Gastroesophageal sphincter (tissue), 4 donors: Measurements from ENCODE around the gene MMEL1. TPM values are rescaled to one million over a fixed set of nuclear protein-coding genes. Genes with fewer than 3 reads are reported as not detected.

ENCODE experiments used
- ATAC-seq: fragments of 150-250 bp; one replicate; pipeline ENCODE4 v1.9.1; 2016; ENCODE audit warnings: mild to moderate bottlenecking, moderate library complexity
- H3K27ac ChIP-seq, 4 donors: fragments of 200-600 bp; sonication (generic) in 3 of 4; 1 replicate in 3 of 4; 2 replicates in 1 of 4; pipeline ENCODE4 v1.5.1; 2016 to 2019
- H3K27me3 ChIP-seq: fragments of 200-600 bp; sonication (generic); one replicate; pipeline ENCODE4 v1.5.1; 2019
- H3K36me3 ChIP-seq, 2 donors: fragments of 200-600 bp; sonication (generic); one replicate each; pipeline ENCODE4 v1.5.1; 2019; ENCODE audit warnings: control low read depth in 1 of 2
- H3K4me1 ChIP-seq, 3 donors: fragments of 200-600 bp; sonication (generic); 1 replicate in 2 of 3; 2 replicates in 1 of 3; pipeline ENCODE4 v1.5.1; 2016 to 2019; ENCODE audit warnings: control low read depth in 2 of 3
- H3K4me3 ChIP-seq, 2 donors: fragments of 200-600 bp; sonication (generic); one replicate each; pipeline ENCODE4 v1.5.1; 2019; ENCODE audit warnings: mild to moderate bottlenecking in 1 of 2, moderate library complexity in 1 of 2
- H3K9me3 ChIP-seq, 3 donors: fragments of 200-600 bp; sonication (generic); one replicate each; pipeline ENCODE4 v1.5.1; 2017 to 2019; ENCODE audit warnings: control low read depth in 2 of 3
- CTCF ChIP-seq, 4 experiments: fragments of 200-600 bp in 2 of 4; fragments of 450-650 bp in 2 of 4; sonication (generic) in 1 of 4; IDR thresholded peaks; one replicate each; pipeline ENCODE4 v1.5.1; 2017 to 2019; ENCODE audit warnings: antibody characterized with exemption in 4 of 4, mild to moderate bottlenecking in 2 of 4, moderate library complexity in 2 of 4
- EP300 ChIP-seq: sonication (generic); formaldehyde crosslinking; IDR thresholded peaks from one replicate; pipeline ENCODE4 v1.6.1; 2017; ENCODE audit warnings: antibody characterized with exemption, mild to moderate bottlenecking
- POLR2A ChIP-seq, 2 donors: fragments of 450-650 bp; IDR thresholded peaks; one replicate each; pipeline ENCODE4 v1.6.1; 2017; ENCODE audit warnings: antibody characterized with exemption in 2 of 2, mild to moderate bottlenecking in 2 of 2, moderate library complexity in 1 of 2
- POLR2AphosphoS5 ChIP-seq: sonication (generic); formaldehyde crosslinking; IDR thresholded peaks from one replicate; pipeline ENCODE4 v1.6.1; 2017; ENCODE audit warnings: antibody characterized with exemption
- WGBS, 2 donors: methylation state at CpG; one replicate each; pipeline ENCODE4 v1.1.5; 2018; ENCODE audit warnings: low coverage in 1 of 2; 5-methylcytosine and 5-hydroxymethylcytosine counted together
- total RNA-seq, 4 donors: library from RNA; depleted of rRNA; stranded (reverse); fragments of >200 nt; gene quantifications; one replicate each; pipeline ENCODE4 v1.1.0, GENCODE V29; 2016

Gene MMEL1
- total RNA-seq, 4 donors from 2014 or later = 1.4 to 3.9 (median 2.1) TPM; not detected in 1

DNA sequence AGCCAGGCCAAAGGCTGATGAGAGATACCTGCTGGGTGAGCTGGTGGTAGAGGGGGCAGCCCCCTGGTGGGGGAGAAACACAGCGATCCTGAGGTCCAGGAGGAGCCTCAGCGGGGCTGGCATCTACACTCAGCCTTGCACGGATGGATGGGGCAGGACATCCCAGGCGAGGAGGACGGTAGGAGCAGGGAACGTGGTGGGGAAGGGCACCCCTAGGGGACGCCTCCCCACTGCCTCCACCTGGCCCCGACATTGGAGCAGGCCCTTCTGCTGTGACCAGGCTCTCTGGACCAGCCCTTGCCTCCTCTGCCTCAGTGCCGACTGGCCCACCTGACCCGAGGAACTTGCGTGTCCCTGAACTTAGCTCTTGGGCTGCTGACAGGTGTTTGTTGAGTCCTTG is 6.4 kb upstream of the MMEL1 start:
- Histone ChIP-seq H3K36me3 (no peaks in the 10 kb centered on the region), H3K4me3 (no peak overlapping the region), H3K9me3 (no peaks in the 10 kb centered on the region), H3K27me3 (peaks cover 40% of the 10 kb centered on the region), H3K4me1 (peaks cover 0 to 26% (median 17%) of the 10 kb centered on the region in 3 donors), H3K27ac (no peak overlapping the region)
- TF ChIP-seq CTCF (IDR thresholded peaks at IDR 0.05) (no peak), POLR2A (IDR thresholded peaks at IDR 0.05) (no peak)
- 10 to 54% methylated on average over 5 to 7 of the region's 11 CpGs for WGBS, 2 donors
- no peak for ATAC-seq

DNA sequence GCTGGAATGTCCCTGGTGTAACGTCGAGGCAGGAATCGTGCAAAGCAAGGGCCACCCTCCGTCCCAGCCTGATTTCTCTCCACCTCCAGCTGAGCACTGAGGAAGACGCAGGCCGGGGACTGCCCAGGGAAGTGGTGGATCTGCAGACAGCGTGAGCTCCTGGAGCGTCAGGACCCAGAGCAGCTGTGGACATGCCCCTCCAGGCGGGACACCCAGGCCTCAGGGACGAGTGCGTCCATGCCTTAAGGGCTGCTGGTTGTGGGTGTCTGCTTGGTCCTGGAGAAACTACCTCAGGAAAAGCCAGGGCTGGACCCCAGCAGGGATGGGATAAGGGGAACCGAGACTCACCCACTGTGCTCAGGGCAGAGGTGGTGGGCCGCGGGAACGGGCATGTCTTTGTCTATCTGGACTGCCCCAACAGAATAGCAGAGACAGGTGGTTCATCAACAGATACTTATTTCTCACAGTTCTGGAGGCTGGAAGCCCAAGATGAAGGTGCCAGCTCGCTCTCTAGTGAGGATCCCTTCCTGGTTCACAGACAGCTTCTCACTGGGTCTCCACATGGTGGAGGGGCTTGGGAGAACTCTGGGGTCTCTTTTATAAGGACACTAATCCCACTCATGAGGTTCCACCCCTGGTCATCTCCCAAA is 5.8 kb upstream of the MMEL1 start:
- 60 to 68% methylated on average over 6 to 8 of the region's 16 CpGs for WGBS, 2 donors
- H3K4me1 ChIP-seq = peaks cover 0 to 29% (median 15%) of the 10 kb centered on the region in 3 donors
- H3K27ac ChIP-seq = no peak overlapping the region
- ATAC-seq = no peak
- no peaks in the 10 kb centered on the region for H3K36me3 ChIP-seq
- H3K9me3 ChIP-seq = no peaks in the 10 kb centered on the region
- no peak overlapping the region for H3K4me3 ChIP-seq
- H3K27me3 ChIP-seq = peaks cover 46% of the 10 kb centered on the region
- TF ChIP-seq POLR2A (IDR thresholded peaks at IDR 0.05) = no peak
- no peak for TF ChIP-seq CTCF (IDR thresholded peaks at IDR 0.05)
- TF ChIP-seq EP300 = no peak
- no peak for TF ChIP-seq POLR2AphosphoS5

- no peak for ATAC-seq
- Histone ChIP-seq H3K9me3 (no peaks in the 10 kb centered on the region), H3K4me1 (peaks cover 0 to 29% (median 11%) of the 10 kb centered on the region in 3 donors), H3K4me3 (no peak overlapping the region), H3K36me3 (no peaks in the 10 kb centered on the region), H3K27ac (no peak overlapping the region), H3K27me3 (peaks cover 56% of the 10 kb centered on the region)
- no peak for TF ChIP-seq POLR2A (IDR thresholded peaks at IDR 0.05)
- TF ChIP-seq POLR2AphosphoS5 = no peak
- no peak for TF ChIP-seq EP300
- no peak for TF ChIP-seq CTCF (IDR thresholded peaks at IDR 0.05)
- 83% methylated on average over 1 of the region's 10 CpGs; no CpG with 5 or more reads in 1 of the 2 donors for WGBS, 2 donors
These were observed 4.8 kb upstream of the MMEL1 start for GRCh38 chr1:2637442-2638145.

DNA sequence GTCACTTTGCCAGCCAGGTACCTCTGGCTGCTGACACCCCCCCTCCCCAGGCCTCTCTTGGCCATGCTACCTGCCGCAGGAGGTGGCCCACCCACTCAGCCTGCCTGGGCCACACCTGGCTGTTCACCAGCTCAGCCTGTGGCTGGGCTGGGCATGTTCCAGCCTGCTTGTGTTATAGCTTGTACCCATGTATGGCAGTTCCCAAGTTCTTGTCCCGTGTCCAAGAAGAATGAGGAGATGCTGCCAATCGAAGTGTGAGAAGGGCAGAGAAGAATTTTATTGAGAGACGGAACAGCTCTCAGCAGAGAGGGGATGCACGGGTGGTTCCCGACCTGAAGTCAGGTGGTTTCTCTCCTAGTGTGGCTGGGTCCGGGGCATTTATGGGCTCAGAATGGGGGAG is 3.9 kb upstream of the MMEL1 start:
- Histone ChIP-seq H3K9me3 (no peaks in the 10 kb centered on the region), H3K36me3 (no peaks in the 10 kb centered on the region), H3K27me3 (peaks cover 64% of the 10 kb centered on the region), H3K4me1 (peaks cover 0 to 20% (median 5%) of the 10 kb centered on the region in 3 donors), H3K4me3 (no peak overlapping the region), H3K27ac (no peak overlapping the region)
- no peak for TF ChIP-seq POLR2AphosphoS5
- no peak for TF ChIP-seq POLR2A (IDR thresholded peaks at IDR 0.05)
- no peak for TF ChIP-seq CTCF (IDR thresholded peaks at IDR 0.05)
- no peak for TF ChIP-seq EP300
- no peak for ATAC-seq
- 83 to 93% methylated on average over 4 to 7 of the region's 7 CpGs for WGBS, 2 donors
